HepG2 (cell line): ENCODE results near the gene SRSF2. TPM values are rescaled to one million over a fixed set of nuclear protein-coding genes. Genes with fewer than 3 reads are reported as not detected.

ENCODE experiments used
- ATAC-seq: fragments of 200-7000 bp; cut with Tn5 transposase; 3 replicates; pipeline ENCODE4 v1.9.1; 2020; ENCODE audit warnings: mild to moderate bottlenecking, moderate library complexity
- BruUV-seq: library from RNA; stranded (reverse); fragments of 400-500 nt; replicated peaks from 2 replicates; lab custom pipeline; 2021; lab: Mats Ljungman, UMichigan
- CTCF ChIA-PET: fragments of 300-600 bp; formaldehyde crosslinking; extraction: SDS; loops from one replicate; lab custom pipeline; 2021; ENCODE audit warnings: low total read pairs, inconsistent platforms, low intra/inter-chr PET ratio; lab: Yijun Ruan, JAX
- POLR2A ChIA-PET: fragments of 350-600 bp; sonication (Branson Sonifier 250); formaldehyde crosslinking; loops from one replicate; lab custom pipeline; 2020; ENCODE audit warnings: antibody characterized with exemption, inconsistent platforms; lab: Yijun Ruan, JAX
- DNase-seq: peaks from one replicate; pipeline ENCODE4 v3.0.0-alpha.2; 2015; ENCODE audit warnings: low spot score
- FAIRE-seq: peaks from 3 replicates; lab custom pipeline; 2011; peaks lifted over from hg19 to GRCh38; lab: Jason Lieb, UNC
- H2AFZ ChIP-seq: one replicate; pipeline ENCODE4 v1.6.1; 2011; ENCODE audit warnings: low read length, inconsistent platforms
- H3K27ac ChIP-seq: fragments of 300-600 bp; 3 replicates; pipeline ENCODE4 v1.8.0; 2011; ENCODE audit warnings: mixed run types, mild to moderate bottlenecking, mixed read lengths, low read length, inconsistent platforms; ENCODE audit not compliant: insufficient read depth; ENCODE audit errors: extremely low read length
- H3K27me3 ChIP-seq, 2 experiments: fragments of 200-600 bp in 1 of 2; 2 replicates in 1 of 2; 3 replicates in 1 of 2; pipeline versions ENCODE4 v1.6.0 to v1.8.0; 2011; ENCODE audit warnings: low read length in 2 of 2, mild to moderate bottlenecking in 2 of 2, moderate library complexity in 2 of 2, inconsistent platforms in 1 of 2; ENCODE audit not compliant: insufficient read depth in 2 of 2, control insufficient read depth in 1 of 2
- H3K36me3 ChIP-seq, 2 experiments: fragments of 200-600 bp in 1 of 2; replicated peaks in 1 of 2; 2 replicates in 1 of 2; 3 replicates in 1 of 2; pipeline versions ENCODE4 v1.5.1 to v1.8.0; 2011; ENCODE audit warnings: low read length in 2 of 2, inconsistent platforms in 1 of 2; ENCODE audit not compliant: insufficient read depth in 2 of 2, control insufficient read depth in 1 of 2
- H3K4me1 ChIP-seq: 2 replicates; pipeline ENCODE4 v1.5.1; 2012; ENCODE audit warnings: low read length, inconsistent platforms; ENCODE audit not compliant: insufficient read depth
- H3K4me2 ChIP-seq: 2 replicates; pipeline ENCODE4 v1.6.0; 2011; ENCODE audit warnings: low read depth, low read length, inconsistent platforms
- H3K4me3 ChIP-seq, 3 experiments: fragments of 200-600 bp in 1 of 3; sonication (generic), shearing (Covaris generic) in 1 of 3; replicated peaks in 1 of 3; 2 replicates each; pipeline ENCODE4 v1.5.1; 2011 to 2016; ENCODE audit warnings: low read length in 3 of 3, inconsistent platforms in 2 of 3, low read depth in 2 of 3, mild to moderate bottlenecking in 2 of 3, control low read depth in 1 of 3, mixed read lengths in 1 of 3; ENCODE audit not compliant: insufficient read depth in 1 of 3
- H3K79me2 ChIP-seq: one replicate; pipeline ENCODE4 v1.6.1; 2011; ENCODE audit warnings: low read length, inconsistent platforms; ENCODE audit not compliant: insufficient read depth
- H3K9ac ChIP-seq: 2 replicates; pipeline ENCODE4 v1.6.0; 2011; ENCODE audit warnings: mild to moderate bottlenecking, low read depth, low read length, inconsistent platforms; ENCODE audit not compliant: insufficient read depth
- H3K9me3 ChIP-seq: 2 replicates; pipeline ENCODE4 v1.5.1; 2012; ENCODE audit warnings: mild to moderate bottlenecking, low read length
- H4K20me1 ChIP-seq: 2 replicates; pipeline ENCODE4 v1.6.0; 2011; ENCODE audit warnings: inconsistent platforms, mild to moderate bottlenecking, low read length, moderate library complexity; ENCODE audit not compliant: insufficient read depth
- CC2D1A ChIP-seq: sonication (generic); formaldehyde crosslinking; IDR thresholded peaks from 2 replicates; pipeline ENCODE4 v1.8.1; 2023; ENCODE audit warnings: mild to moderate bottlenecking, missing genetic modification reagents
- CTCF ChIP-seq: sonication (generic); formaldehyde crosslinking; IDR thresholded peaks from 2 replicates; pipeline ENCODE4 v1.5.0; 2020; ENCODE audit warnings: mild to moderate bottlenecking, missing genetic modification reagents, moderate library complexity
- DNMT3B ChIP-seq: conservative IDR thresholded peaks from 2 replicates; pipeline ENCODE4 v1.6.1; 2016; ENCODE audit warnings: missing biosample characterization, control low read depth
- KAT7 ChIP-seq: IDR thresholded peaks from 2 replicates; pipeline ENCODE4 v1.6.1; 2018; ENCODE audit warnings: borderline replicate concordance, missing compliant biosample characterization
- MTA1 ChIP-seq: sonication (generic); formaldehyde crosslinking; IDR thresholded peaks from 2 replicates; pipeline ENCODE4 v1.4.0; 2020; ENCODE audit warnings: missing genetic modification reagents, mild to moderate bottlenecking, borderline replicate concordance
- MYC ChIP-seq: sonication (generic); formaldehyde crosslinking; IDR thresholded peaks from 2 replicates; pipeline ENCODE4 v1.9.0; 2021; ENCODE audit warnings: missing genetic modification reagents, borderline replicate concordance
- NCOA2 ChIP-seq: sonication (generic); formaldehyde crosslinking; IDR thresholded peaks from 2 replicates; pipeline ENCODE4 v1.8.0; 2022; ENCODE audit warnings: inconsistent platforms
- NFKB2 ChIP-seq: sonication (generic); formaldehyde crosslinking; IDR thresholded peaks from 2 replicates; pipeline ENCODE4 v1.4.0; 2020; ENCODE audit warnings: missing genetic modification reagents, borderline replicate concordance
- STAG1 ChIP-seq: sonication (generic); formaldehyde crosslinking; IDR thresholded peaks from 2 replicates; pipeline ENCODE4 v1.4.0; 2020; ENCODE audit warnings: missing genetic modification reagents
- YEATS2 ChIP-seq: sonication (generic); formaldehyde crosslinking; IDR thresholded peaks from 2 replicates; pipeline ENCODE4 v1.4.0; 2020; ENCODE audit warnings: missing genetic modification reagents, borderline replicate concordance
- ZBTB7B ChIP-seq: sonication (generic); formaldehyde crosslinking; IDR thresholded peaks from 2 replicates; pipeline ENCODE4 v1.4.0; 2020; ENCODE audit warnings: missing genetic modification reagents
- ZFP82 ChIP-seq: sonication (generic); formaldehyde crosslinking; IDR thresholded peaks from 2 replicates; pipeline ENCODE4 v1.5.1; 2020; ENCODE audit warnings: mild to moderate bottlenecking, missing genetic modification reagents, borderline replicate concordance
- ZMYM4 ChIP-seq: sonication (generic); formaldehyde crosslinking; IDR thresholded peaks from 2 replicates; pipeline ENCODE4 v1.8.1; 2023; ENCODE audit warnings: mild to moderate bottlenecking, missing genetic modification reagents
- ZNF547 ChIP-seq: sonication (generic); formaldehyde crosslinking; IDR thresholded peaks from 2 replicates; pipeline ENCODE4 v1.5.1; 2020; ENCODE audit warnings: mild to moderate bottlenecking, missing genetic modification reagents
- ZNF781 ChIP-seq: sonication (generic); formaldehyde crosslinking; IDR thresholded peaks from 2 replicates; pipeline ENCODE4 v1.5.1; 2020; ENCODE audit warnings: borderline replicate concordance, mild to moderate bottlenecking, missing genetic modification reagents; ENCODE audit errors: not compliant biosample characterization
- WGBS: methylation state at CpG from one replicate; pipeline ENCODE4 v1.1.6; 2017; ENCODE audit warnings: low lambda C conversion rate; 5-methylcytosine and 5-hydroxymethylcytosine counted together
- in situ Hi-C: cut with HindIII; loops from 2 replicates; pipeline ENCODE4 v1.10.0; 2017; ENCODE audit warnings: low pct_unique_long_range_greater_than_20kb; ENCODE audit not compliant: extremely low pct_ligation_motif_present
- intact Hi-C: fragments of 100-400 bp; cut with micrococcal nuclease; formaldehyde crosslinking; loops from one replicate; pipeline ENCODE4 v1.10.0; 2022; ENCODE audit not compliant: unreplicated experiment
- polyA plus RNA-seq, 8 experiments: library from polyadenylated mRNA; depleted of rRNA in 3 of 8; stranded (reverse) in 7 of 8; unstranded in 1 of 8; fragments of >200 nt; fragmentation: Illumina TruSeq in 4 of 8; extraction: Trizol in 4 of 8; gene quantifications; 2 replicates each; pipeline versions ENCODE4 v1.2.1 to v1.2.3, GENCODE V29; 2011 to 2016; ENCODE audit warnings: low read depth in 4 of 8, missing spikeins in 1 of 8, mixed read lengths in 1 of 8; ENCODE audit not compliant: insufficient read depth in 1 of 8
- total RNA-seq, 5 experiments: library from RNA; depleted of rRNA; stranded (reverse); fragments of >200 nt; fragmentation: Illumina TruSeq; extraction: Trizol; gene quantifications; 2 replicates each; pipeline ENCODE4 v1.2.3, GENCODE V29; 2016; ENCODE audit warnings: low read depth in 1 of 5
- TF ChIP-seq, protein P1 (sequence below): IDR thresholded peaks from 2 replicates; pipeline ENCODE4 v1.6.1; 2018; ENCODE audit warnings: missing genetic modification reagents

The SRSF2 gene
- total and polyA plus RNA-seq, 2 of the 13 experiments (the other 11 are each of a cell fraction or from before 2014, with no cell fraction given), result 306 to 319 TPM

- 98% methylated on average over 5 of the region's 5 CpGs for WGBS
- no peaks in the 10 kb centered on the region for H3K79me2 ChIP-seq
- peaks cover 2% of the 10 kb centered on the region; the same call in 1 of the 2 replicates for H3K4me1 ChIP-seq
- peaks cover 5% of the 10 kb centered on the region; the same call in 1 of the 2 replicates for H3K9me3 ChIP-seq
- ATAC-seq (no peak), FAIRE-seq (no peak), DNase-seq (no peak)
- in situ Hi-C loops, result no loop called here
- no peaks in the 10 kb centered on the region; the same call in 1 of the 2 replicates for H4K20me1 ChIP-seq
- no peak overlapping the region for H3K4me3 ChIP-seq
- no peaks in the 10 kb centered on the region for H3K27me3 ChIP-seq
- no peak overlapping the region for H3K27ac ChIP-seq
- CTCF ChIA-PET, result no interaction called here
- no peak overlapping the region for H2AFZ ChIP-seq
- H3K36me3 ChIP-seq, result peaks cover 6 to 21% of the 10 kb centered on the region in 2 experiments; a peak in 4 of 5 replicates
- intact Hi-C loops, result no loop called here
- H3K9ac ChIP-seq, result no peak overlapping the region
- BruUV-seq, result no TSS peak
- no peak overlapping the region for H3K4me2 ChIP-seq
- POLR2A ChIA-PET, result no interaction called here
- TF ChIP-seq YEATS2 (CRISPR knock-in tag) (no peak), ZNF547 (CRISPR knock-in tag) (no peak), ZMYM4 (CRISPR knock-in tag) (no peak), DNMT3B (no peak), CC2D1A (CRISPR knock-in tag) (no peak), KAT7 (CRISPR knock-in tag) (no peak), ZBTB7B (CRISPR knock-in tag) (no peak), NCOA2 (CRISPR knock-in tag) (no peak), ZFP82 (CRISPR knock-in tag) (no peak), MYC (CRISPR knock-in tag) (no peak), MTA1 (CRISPR knock-in tag) (no peak), CTCF (CRISPR knock-in tag) (no peak), STAG1 (CRISPR knock-in tag) (no peak), ZNF781 (CRISPR knock-in tag) (no peak), NFKB2 (CRISPR knock-in tag) (no peak)
- TF ChIP-seq, protein P1, sequence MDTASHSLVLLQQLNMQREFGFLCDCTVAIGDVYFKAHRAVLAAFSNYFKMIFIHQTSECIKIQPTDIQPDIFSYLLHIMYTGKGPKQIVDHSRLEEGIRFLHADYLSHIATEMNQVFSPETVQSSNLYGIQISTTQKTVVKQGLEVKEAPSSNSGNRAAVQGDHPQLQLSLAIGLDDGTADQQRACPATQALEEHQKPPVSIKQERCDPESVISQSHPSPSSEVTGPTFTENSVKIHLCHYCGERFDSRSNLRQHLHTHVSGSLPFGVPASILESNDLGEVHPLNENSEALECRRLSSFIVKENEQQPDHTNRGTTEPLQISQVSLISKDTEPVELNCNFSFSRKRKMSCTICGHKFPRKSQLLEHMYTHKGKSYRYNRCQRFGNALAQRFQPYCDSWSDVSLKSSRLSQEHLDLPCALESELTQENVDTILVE, result no peak
Measured at GRCh38 chr17:76757256-76757655, 20.1 kb upstream of the SRSF2 start.
